GM12874 (cell line): ENCODE results near the gene PROM1.

ENCODE experiments used
- TF ChIP-seq, protein P1 (sequence below): IDR thresholded peaks from 2 replicates; pipeline ENCODE4 v1.5.1; 2011; ENCODE audit warnings: low read depth, mild to moderate bottlenecking, control low read depth, low read length, moderate library complexity; ENCODE audit not compliant: insufficient read depth

Gene PROM1

GRCh38 chr4:15988222-15988621 is 95.6 kb downstream of the PROM1 start:
- TF ChIP-seq, protein P1, sequence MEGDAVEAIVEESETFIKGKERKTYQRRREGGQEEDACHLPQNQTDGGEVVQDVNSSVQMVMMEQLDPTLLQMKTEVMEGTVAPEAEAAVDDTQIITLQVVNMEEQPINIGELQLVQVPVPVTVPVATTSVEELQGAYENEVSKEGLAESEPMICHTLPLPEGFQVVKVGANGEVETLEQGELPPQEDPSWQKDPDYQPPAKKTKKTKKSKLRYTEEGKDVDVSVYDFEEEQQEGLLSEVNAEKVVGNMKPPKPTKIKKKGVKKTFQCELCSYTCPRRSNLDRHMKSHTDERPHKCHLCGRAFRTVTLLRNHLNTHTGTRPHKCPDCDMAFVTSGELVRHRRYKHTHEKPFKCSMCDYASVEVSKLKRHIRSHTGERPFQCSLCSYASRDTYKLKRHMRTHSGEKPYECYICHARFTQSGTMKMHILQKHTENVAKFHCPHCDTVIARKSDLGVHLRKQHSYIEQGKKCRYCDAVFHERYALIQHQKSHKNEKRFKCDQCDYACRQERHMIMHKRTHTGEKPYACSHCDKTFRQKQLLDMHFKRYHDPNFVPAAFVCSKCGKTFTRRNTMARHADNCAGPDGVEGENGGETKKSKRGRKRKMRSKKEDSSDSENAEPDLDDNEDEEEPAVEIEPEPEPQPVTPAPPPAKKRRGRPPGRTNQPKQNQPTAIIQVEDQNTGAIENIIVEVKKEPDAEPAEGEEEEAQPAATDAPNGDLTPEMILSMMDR, result no peak

DNA sequence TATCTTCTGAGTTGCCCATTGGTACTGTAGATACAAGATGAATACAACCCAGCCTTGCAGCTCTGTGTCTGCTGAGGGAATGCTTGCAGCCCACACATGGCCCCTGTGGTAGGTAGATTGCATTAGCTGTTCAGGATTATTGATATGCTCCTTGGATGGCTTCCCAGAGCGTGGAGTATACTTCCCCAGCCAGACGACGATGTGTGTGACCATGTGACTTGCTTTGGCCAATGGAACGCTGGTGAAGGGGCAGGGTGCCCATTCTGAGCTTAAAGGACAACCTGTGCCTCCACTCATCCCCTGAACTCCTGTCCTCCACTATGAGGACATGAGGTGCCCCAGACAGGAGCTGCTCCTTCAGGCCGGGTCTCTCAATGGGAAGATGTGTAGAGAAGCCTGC is 96.9 kb downstream of the PROM1 start:
- TF ChIP-seq, protein P1, result no peak

DNA sequence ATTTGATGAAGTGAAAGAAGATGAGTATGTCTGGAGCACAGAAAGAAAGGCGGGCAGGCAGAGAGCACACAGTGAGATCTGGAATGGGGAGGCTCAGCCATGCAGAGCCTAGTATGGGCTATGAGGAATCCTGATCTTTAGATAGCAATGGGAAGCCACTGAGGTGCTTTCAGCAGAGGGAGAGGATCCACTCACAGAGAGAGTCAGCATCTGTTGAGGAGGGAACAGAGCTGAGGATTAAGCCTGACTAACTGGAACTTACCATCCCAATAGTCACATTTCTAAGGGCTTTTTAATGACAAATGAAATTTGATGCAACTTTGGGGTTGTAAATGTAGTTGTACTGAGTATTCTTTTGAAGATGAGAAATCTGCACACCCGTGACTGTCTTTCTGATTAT is 100.2 kb downstream of the PROM1 start:
- TF ChIP-seq, protein P1, result no peak

DNA sequence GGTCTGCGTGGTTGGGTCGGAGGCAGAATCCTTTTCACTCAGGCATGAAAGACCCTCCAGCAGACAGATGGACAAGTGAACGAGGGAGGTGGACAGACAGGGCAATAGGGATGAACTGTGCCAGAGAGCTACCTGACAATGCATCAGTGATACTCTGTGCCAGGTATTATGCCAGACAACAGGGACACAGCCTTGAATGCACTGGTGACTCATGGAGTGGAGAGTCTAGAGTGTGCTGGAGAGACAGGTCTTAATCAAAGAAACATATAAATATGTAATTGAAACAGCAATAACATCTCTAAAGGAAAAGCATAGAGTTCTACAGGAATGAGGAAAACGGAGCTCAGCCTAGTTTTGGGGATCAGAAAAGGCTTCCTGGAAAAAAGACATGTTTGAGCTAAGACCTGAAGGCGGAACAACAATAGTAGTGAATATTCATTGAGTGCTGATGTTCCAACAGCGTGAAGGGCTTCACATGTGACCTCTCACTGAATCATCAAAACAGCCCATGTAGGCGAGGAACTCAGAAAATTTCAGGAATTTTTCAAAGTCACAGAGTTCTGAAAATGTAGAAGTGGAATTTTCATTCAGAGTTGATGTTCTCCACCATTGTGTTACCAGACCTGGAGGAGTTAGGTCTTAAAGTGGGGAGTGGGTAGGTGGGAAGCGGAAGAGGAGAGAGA is 100.8 kb downstream of the PROM1 start:
- TF ChIP-seq, protein P1, result no peak

- TF ChIP-seq, protein P1, result no peak
These were observed 107.1 kb downstream of the PROM1 start for GRCh38 chr4:15976456-15977447.

GRCh38 chr4:15971068-15971801 is 112.6 kb downstream of the PROM1 start:
- TF ChIP-seq, protein P1, result no peak
